HepG2 (cell line): ENCODE data around the gene FOXS1. TPM values are rescaled to one million over a fixed set of nuclear protein-coding genes. Genes with fewer than 3 reads are reported as not detected.

ENCODE experiments used
- ATAC-seq: fragments of 200-7000 bp; cut with Tn5 transposase; 3 replicates; pipeline ENCODE4 v1.9.1; 2020; ENCODE audit warnings: mild to moderate bottlenecking, moderate library complexity
- BruUV-seq: library from RNA; stranded (reverse); fragments of 400-500 nt; replicated peaks from 2 replicates; lab custom pipeline; 2021; lab: Mats Ljungman, UMichigan
- CTCF ChIA-PET: fragments of 300-600 bp; formaldehyde crosslinking; extraction: SDS; loops from one replicate; lab custom pipeline; 2021; ENCODE audit warnings: low total read pairs, inconsistent platforms, low intra/inter-chr PET ratio; lab: Yijun Ruan, JAX
- POLR2A ChIA-PET: fragments of 350-600 bp; sonication (Branson Sonifier 250); formaldehyde crosslinking; loops from one replicate; lab custom pipeline; 2020; ENCODE audit warnings: antibody characterized with exemption, inconsistent platforms; lab: Yijun Ruan, JAX
- DNase-seq: peaks from one replicate; pipeline ENCODE4 v3.0.0-alpha.2; 2015; ENCODE audit warnings: low spot score
- FAIRE-seq: peaks from 3 replicates; lab custom pipeline; 2011; peaks lifted over from hg19 to GRCh38; lab: Jason Lieb, UNC
- H2AFZ ChIP-seq: one replicate; pipeline ENCODE4 v1.6.1; 2011; ENCODE audit warnings: low read length, inconsistent platforms
- H3K27ac ChIP-seq: fragments of 300-600 bp; 3 replicates; pipeline ENCODE4 v1.8.0; 2011; ENCODE audit warnings: mixed run types, mild to moderate bottlenecking, mixed read lengths, low read length, inconsistent platforms; ENCODE audit not compliant: insufficient read depth; ENCODE audit errors: extremely low read length
- H3K27me3 ChIP-seq, 2 experiments: fragments of 200-600 bp in 1 of 2; 2 replicates in 1 of 2; 3 replicates in 1 of 2; pipeline versions ENCODE4 v1.6.0 to v1.8.0; 2011; ENCODE audit warnings: low read length in 2 of 2, mild to moderate bottlenecking in 2 of 2, moderate library complexity in 2 of 2, inconsistent platforms in 1 of 2; ENCODE audit not compliant: insufficient read depth in 2 of 2, control insufficient read depth in 1 of 2
- H3K36me3 ChIP-seq, 2 experiments: fragments of 200-600 bp in 1 of 2; replicated peaks in 1 of 2; 2 replicates in 1 of 2; 3 replicates in 1 of 2; pipeline versions ENCODE4 v1.5.1 to v1.8.0; 2011; ENCODE audit warnings: low read length in 2 of 2, inconsistent platforms in 1 of 2; ENCODE audit not compliant: insufficient read depth in 2 of 2, control insufficient read depth in 1 of 2
- H3K4me1 ChIP-seq: 2 replicates; pipeline ENCODE4 v1.5.1; 2012; ENCODE audit warnings: low read length, inconsistent platforms; ENCODE audit not compliant: insufficient read depth
- H3K4me2 ChIP-seq: 2 replicates; pipeline ENCODE4 v1.6.0; 2011; ENCODE audit warnings: low read depth, low read length, inconsistent platforms
- H3K4me3 ChIP-seq, 3 experiments: fragments of 200-600 bp in 1 of 3; sonication (generic), shearing (Covaris generic) in 1 of 3; replicated peaks in 1 of 3; 2 replicates each; pipeline ENCODE4 v1.5.1; 2011 to 2016; ENCODE audit warnings: low read length in 3 of 3, inconsistent platforms in 2 of 3, low read depth in 2 of 3, mild to moderate bottlenecking in 2 of 3, control low read depth in 1 of 3, mixed read lengths in 1 of 3; ENCODE audit not compliant: insufficient read depth in 1 of 3
- H3K79me2 ChIP-seq: one replicate; pipeline ENCODE4 v1.6.1; 2011; ENCODE audit warnings: low read length, inconsistent platforms; ENCODE audit not compliant: insufficient read depth
- H3K9ac ChIP-seq: 2 replicates; pipeline ENCODE4 v1.6.0; 2011; ENCODE audit warnings: mild to moderate bottlenecking, low read depth, low read length, inconsistent platforms; ENCODE audit not compliant: insufficient read depth
- H3K9me3 ChIP-seq: 2 replicates; pipeline ENCODE4 v1.5.1; 2012; ENCODE audit warnings: mild to moderate bottlenecking, low read length
- H4K20me1 ChIP-seq: 2 replicates; pipeline ENCODE4 v1.6.0; 2011; ENCODE audit warnings: inconsistent platforms, mild to moderate bottlenecking, low read length, moderate library complexity; ENCODE audit not compliant: insufficient read depth
- CBFB ChIP-seq: sonication (generic); formaldehyde crosslinking; IDR thresholded peaks from 2 replicates; pipeline ENCODE4 v1.4.0; 2020; ENCODE audit warnings: missing genetic modification reagents
- NR2F6 ChIP-seq, 2 experiments: IDR thresholded peaks; 2 replicates each; pipeline ENCODE4 v1.6.1; 2016; ENCODE audit warnings: antibody characterized with exemption in 1 of 2, mild to moderate bottlenecking in 1 of 2
- TBX2 ChIP-seq: sonication (generic); formaldehyde crosslinking; IDR thresholded peaks from 2 replicates; pipeline ENCODE4 v1.5.0; 2020; ENCODE audit warnings: missing genetic modification reagents, mild to moderate bottlenecking, borderline replicate concordance
- ZNF619 ChIP-seq: sonication (generic); formaldehyde crosslinking; IDR thresholded peaks from 2 replicates; pipeline ENCODE4 v1.4.0; 2020; ENCODE audit warnings: mild to moderate bottlenecking, missing genetic modification reagents
- ZNF629 ChIP-seq: sonication (generic); formaldehyde crosslinking; conservative IDR thresholded peaks from 2 replicates; pipeline ENCODE4 v1.5.0; 2020; ENCODE audit warnings: missing genetic modification reagents
- ZNF749 ChIP-seq: sonication (generic); formaldehyde crosslinking; IDR thresholded peaks from 2 replicates; pipeline ENCODE4 v1.8.0; 2022; ENCODE audit warnings: mild to moderate bottlenecking, missing genetic modification reagents, moderate library complexity, borderline replicate concordance
- ZNF776 ChIP-seq: sonication (generic); formaldehyde crosslinking; IDR thresholded peaks from 2 replicates; pipeline ENCODE4 v1.4.0; 2020; ENCODE audit warnings: mild to moderate bottlenecking, missing genetic modification reagents
- WGBS: methylation state at CpG from one replicate; pipeline ENCODE4 v1.1.6; 2017; ENCODE audit warnings: low lambda C conversion rate; 5-methylcytosine and 5-hydroxymethylcytosine counted together
- in situ Hi-C: cut with HindIII; loops from 2 replicates; pipeline ENCODE4 v1.10.0; 2017; ENCODE audit warnings: low pct_unique_long_range_greater_than_20kb; ENCODE audit not compliant: extremely low pct_ligation_motif_present
- intact Hi-C: fragments of 100-400 bp; cut with micrococcal nuclease; formaldehyde crosslinking; loops from one replicate; pipeline ENCODE4 v1.10.0; 2022; ENCODE audit not compliant: unreplicated experiment
- polyA plus RNA-seq, 8 experiments: library from polyadenylated mRNA; depleted of rRNA in 3 of 8; stranded (reverse) in 7 of 8; unstranded in 1 of 8; fragments of >200 nt; fragmentation: Illumina TruSeq in 4 of 8; extraction: Trizol in 4 of 8; gene quantifications; 2 replicates each; pipeline versions ENCODE4 v1.2.1 to v1.2.3, GENCODE V29; 2011 to 2016; ENCODE audit warnings: low read depth in 4 of 8, missing spikeins in 1 of 8, mixed read lengths in 1 of 8; ENCODE audit not compliant: insufficient read depth in 1 of 8
- total RNA-seq, 5 experiments: library from RNA; depleted of rRNA; stranded (reverse); fragments of >200 nt; fragmentation: Illumina TruSeq; extraction: Trizol; gene quantifications; 2 replicates each; pipeline ENCODE4 v1.2.3, GENCODE V29; 2016; ENCODE audit warnings: low read depth in 1 of 5
- TF ChIP-seq, protein P1 (sequence below): sonication (generic); formaldehyde crosslinking; IDR thresholded peaks from 2 replicates; pipeline ENCODE4 v1.5.1; 2020; ENCODE audit warnings: mild to moderate bottlenecking, missing genetic modification reagents, borderline replicate concordance
- TF ChIP-seq, protein P2 (sequence below): fragments of 450-650 bp; IDR thresholded peaks from 2 replicates; pipeline ENCODE4 v1.6.1; 2016
- TF ChIP-seq, protein P3 (sequence below): fragments of 450-650 bp; IDR thresholded peaks from 2 replicates; pipeline ENCODE4 v1.6.1; 2017; ENCODE audit warnings: mild to moderate bottlenecking
- TF ChIP-seq, protein P4 (sequence below): sonication (generic); formaldehyde crosslinking; IDR thresholded peaks from 2 replicates; pipeline ENCODE4 v1.4.0; 2020; ENCODE audit warnings: missing genetic modification reagents

FOXS1 gene
- total and polyA plus RNA-seq, 2 of the 13 experiments (the other 11 are each of a cell fraction or from before 2014, with no cell fraction given), result not detected

DNA sequence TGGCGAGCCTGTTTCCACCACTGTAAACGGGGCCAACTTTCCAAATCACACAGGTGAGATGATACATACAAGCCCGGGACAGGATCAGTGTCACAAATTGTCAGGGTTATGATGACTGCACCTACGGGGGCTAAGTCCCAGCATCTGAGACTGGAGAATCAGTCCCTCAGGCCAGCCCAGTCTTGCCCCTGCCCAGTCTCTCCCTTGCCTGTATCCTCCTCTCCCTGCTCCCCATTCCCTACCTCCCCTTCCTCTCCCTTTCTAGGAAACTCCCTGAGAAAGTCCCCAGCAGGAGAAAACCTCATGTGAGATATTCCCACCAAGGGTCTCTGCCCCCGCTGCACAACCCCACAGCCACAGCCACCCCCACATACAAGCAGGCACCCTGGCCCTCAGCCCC, 1.5 kb downstream of the FOXS1 start:
- POLR2A ChIA-PET, result no interaction called here
- no peaks in the 10 kb centered on the region for H3K36me3 ChIP-seq
- in situ Hi-C loops, result no loop called here
- 25% methylated on average over 5 of the region's 5 CpGs for WGBS
- CTCF ChIA-PET, result no interaction called here
- FAIRE-seq (no peak), DNase-seq (no peak), ATAC-seq (no peak)
- no peaks in the 10 kb centered on the region for H4K20me1 ChIP-seq
- peaks cover 15 to 71% of the 10 kb centered on the region in 2 experiments for H3K27me3 ChIP-seq
- peaks cover 8% of the 10 kb centered on the region; the same call in 1 of the 2 replicates for H3K4me1 ChIP-seq
- TF ChIP-seq, protein P1, sequence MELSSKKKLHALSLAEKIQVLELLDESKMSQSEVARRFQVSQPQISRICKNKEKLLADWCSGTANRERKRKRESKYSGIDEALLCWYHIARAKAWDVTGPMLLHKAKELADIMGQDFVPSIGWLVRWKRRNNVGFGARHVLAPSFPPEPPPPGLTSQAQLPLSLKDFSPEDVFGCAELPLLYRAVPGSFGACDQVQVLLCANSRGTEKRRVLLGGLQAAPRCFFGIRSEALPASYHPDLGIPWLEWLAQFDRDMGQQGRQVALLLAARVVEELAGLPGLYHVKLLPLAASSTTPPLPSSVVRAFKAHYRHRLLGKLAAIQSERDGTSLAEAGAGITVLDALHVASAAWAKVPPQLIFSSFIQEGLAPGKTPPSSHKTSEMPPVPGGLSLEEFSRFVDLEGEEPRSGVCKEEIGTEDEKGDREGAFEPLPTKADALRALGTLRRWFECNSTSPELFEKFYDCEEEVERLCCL (CRISPR knock-in tag), result no peak
- TF ChIP-seq TBX2, result no peak
- H3K4me2 ChIP-seq, result no peak overlapping the region
- H3K27ac ChIP-seq, result no peak overlapping the region
- no peak overlapping the region for H3K9ac ChIP-seq
- BruUV-seq, result no TSS peak
- H3K9me3 ChIP-seq, result no peaks in the 10 kb centered on the region
- no peak overlapping the region for H3K4me3 ChIP-seq
- no peaks in the 10 kb centered on the region for H3K79me2 ChIP-seq
- no peak overlapping the region for H2AFZ ChIP-seq
- intact Hi-C loops, result no loop called here

DNA sequence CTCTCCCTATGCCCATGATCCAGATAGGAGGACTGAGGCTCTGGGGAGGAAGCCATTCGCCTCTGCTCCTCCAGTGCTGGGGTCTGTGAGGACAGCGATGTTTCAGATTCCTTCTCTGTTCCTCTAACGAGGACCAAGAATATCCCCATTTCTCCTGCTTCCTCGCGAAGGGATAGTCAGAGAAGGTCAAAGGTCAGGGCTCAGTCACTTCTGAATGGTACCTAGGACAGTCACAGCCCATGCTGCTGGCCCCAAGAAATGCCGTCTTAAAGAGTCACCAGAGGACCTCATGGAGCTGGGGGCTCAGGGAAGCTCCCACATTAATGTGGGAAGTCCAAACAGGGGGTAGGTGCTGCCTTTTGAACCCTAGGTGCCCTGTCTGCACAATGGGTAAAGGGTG, 2.1 kb downstream of the FOXS1 start:
- no peak overlapping the region for H2AFZ ChIP-seq
- no peaks in the 10 kb centered on the region for H3K9me3 ChIP-seq
- H3K36me3 ChIP-seq, result no peaks in the 10 kb centered on the region
- H3K27ac ChIP-seq, result no peak overlapping the region
- peaks cover 8% of the 10 kb centered on the region; the same call in 1 of the 2 replicates for H3K4me1 ChIP-seq
- no peak for ATAC-seq
- BruUV-seq, result no TSS peak
- no peak overlapping the region for H3K4me3 ChIP-seq
- ChIA-PET POLR2A (no interaction called here), CTCF (no interaction called here)
- WGBS, result 30% methylated on average over 6 of the region's 6 CpGs
- no peaks in the 10 kb centered on the region for H3K79me2 ChIP-seq
- in situ Hi-C loops (no loop called here), intact Hi-C loops (no loop called here)
- H3K27me3 ChIP-seq, result peaks cover 11 to 65% of the 10 kb centered on the region in 2 experiments
- DNase-seq, result no peak
- H4K20me1 ChIP-seq, result no peaks in the 10 kb centered on the region
- H3K9ac ChIP-seq, result no peak overlapping the region
- no peak overlapping the region for H3K4me2 ChIP-seq
- no peak for FAIRE-seq
- TF ChIP-seq, protein P2, sequence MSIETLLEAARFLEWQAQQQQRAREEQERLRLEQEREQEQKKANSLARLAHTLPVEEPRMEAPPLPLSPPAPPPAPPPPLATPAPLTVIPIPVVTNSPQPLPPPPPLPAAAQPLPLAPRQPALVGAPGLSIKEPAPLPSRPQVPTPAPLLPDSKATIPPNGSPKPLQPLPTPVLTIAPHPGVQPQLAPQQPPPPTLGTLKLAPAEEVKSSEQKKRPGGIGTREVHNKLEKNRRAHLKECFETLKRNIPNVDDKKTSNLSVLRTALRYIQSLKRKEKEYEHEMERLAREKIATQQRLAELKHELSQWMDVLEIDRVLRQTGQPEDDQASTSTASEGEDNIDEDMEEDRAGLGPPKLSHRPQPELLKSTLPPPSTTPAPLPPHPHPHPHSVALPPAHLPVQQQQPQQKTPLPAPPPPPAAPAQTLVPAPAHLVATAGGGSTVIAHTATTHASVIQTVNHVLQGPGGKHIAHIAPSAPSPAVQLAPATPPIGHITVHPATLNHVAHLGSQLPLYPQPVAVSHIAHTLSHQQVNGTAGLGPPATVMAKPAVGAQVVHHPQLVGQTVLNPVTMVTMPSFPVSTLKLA, result no peak
- TF ChIP-seq ZNF776 (CRISPR knock-in tag) (no peak), ZNF619 (CRISPR knock-in tag) (no peak), NR2F6 (IDR thresholded peaks at IDR 0.05) (peak; percentile 31; the same call in 1 of the 2 replicates), NR2F6 (CRISPR knock-in tag; IDR thresholded peaks at IDR 0.05) (no peak), CBFB (CRISPR knock-in tag) (no peak), ZNF629 (CRISPR knock-in tag) (0 out of 2 replicates have a peak, but pooled peaks have one; percentile 25), ZNF749 (CRISPR knock-in tag) (no peak)
- TF ChIP-seq, protein P3, sequence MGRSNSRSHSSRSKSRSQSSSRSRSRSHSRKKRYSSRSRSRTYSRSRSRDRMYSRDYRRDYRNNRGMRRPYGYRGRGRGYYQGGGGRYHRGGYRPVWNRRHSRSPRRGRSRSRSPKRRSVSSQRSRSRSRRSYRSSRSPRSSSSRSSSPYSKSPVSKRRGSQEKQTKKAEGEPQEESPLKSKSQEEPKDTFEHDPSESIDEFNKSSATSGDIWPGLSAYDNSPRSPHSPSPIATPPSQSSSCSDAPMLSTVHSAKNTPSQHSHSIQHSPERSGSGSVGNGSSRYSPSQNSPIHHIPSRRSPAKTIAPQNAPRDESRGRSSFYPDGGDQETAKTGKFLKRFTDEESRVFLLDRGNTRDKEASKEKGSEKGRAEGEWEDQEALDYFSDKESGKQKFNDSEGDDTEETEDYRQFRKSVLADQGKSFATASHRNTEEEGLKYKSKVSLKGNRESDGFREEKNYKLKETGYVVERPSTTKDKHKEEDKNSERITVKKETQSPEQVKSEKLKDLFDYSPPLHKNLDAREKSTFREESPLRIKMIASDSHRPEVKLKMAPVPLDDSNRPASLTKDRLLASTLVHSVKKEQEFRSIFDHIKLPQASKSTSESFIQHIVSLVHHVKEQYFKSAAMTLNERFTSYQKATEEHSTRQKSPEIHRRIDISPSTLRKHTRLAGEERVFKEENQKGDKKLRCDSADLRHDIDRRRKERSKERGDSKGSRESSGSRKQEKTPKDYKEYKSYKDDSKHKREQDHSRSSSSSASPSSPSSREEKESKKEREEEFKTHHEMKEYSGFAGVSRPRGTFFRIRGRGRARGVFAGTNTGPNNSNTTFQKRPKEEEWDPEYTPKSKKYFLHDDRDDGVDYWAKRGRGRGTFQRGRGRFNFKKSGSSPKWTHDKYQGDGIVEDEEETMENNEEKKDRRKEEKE, result no peak
- TF ChIP-seq, protein P4, sequence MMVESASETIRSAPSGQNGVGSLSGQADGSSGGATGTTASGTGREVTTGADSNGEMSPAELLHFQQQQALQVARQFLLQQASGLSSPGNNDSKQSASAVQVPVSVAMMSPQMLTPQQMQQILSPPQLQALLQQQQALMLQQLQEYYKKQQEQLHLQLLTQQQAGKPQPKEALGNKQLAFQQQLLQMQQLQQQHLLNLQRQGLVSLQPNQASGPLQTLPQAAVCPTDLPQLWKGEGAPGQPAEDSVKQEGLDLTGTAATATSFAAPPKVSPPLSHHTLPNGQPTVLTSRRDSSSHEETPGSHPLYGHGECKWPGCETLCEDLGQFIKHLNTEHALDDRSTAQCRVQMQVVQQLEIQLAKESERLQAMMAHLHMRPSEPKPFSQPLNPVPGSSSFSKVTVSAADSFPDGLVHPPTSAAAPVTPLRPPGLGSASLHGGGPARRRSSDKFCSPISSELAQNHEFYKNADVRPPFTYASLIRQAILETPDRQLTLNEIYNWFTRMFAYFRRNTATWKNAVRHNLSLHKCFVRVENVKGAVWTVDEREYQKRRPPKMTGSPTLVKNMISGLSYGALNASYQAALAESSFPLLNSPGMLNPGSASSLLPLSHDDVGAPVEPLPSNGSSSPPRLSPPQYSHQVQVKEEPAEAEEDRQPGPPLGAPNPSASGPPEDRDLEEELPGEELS (CRISPR knock-in tag), result no peak
